ENCODE data around the gene PRR20D. TPM values are rescaled to one million over a fixed set of nuclear protein-coding genes. Genes with fewer than 3 reads are reported as not detected.
"Not testable (repeated sequence)": the region's sequence is repeated elsewhere in the genome, so short reads cannot be mapped to it uniquely, and the experiment has no call there.

PRR20D gene
- not detected for polyA plus RNA-seq

- H3K4me3 Mint-ChIP-seq; DNase-seq; H3K9me3 Mint-ChIP-seq; H3K27me3 Mint-ChIP-seq (ENCODE audit: low read depth in 3 of 3); H3K4me1 Mint-ChIP-seq; H3K27ac Mint-ChIP-seq; H3K36me3 Mint-ChIP-seq: not testable (repeated sequence)
Measured at GRCh38 chr13:57160332-57160731, at the start of gene PRR20D. TSS of gene PRR20D (plus strand) at chr13:57160632. CDS start at chr13:57161019, 387 bp downstream.

- no peaks in the 10 kb centered on the region for H3K4me1 Mint-ChIP-seq
Measured at GRCh38 chr13:57114945-57115344, 45.5 kb upstream of the PRR20D start.

GRCh38 chr13:57123681-57124080, 36.8 kb upstream of the PRR20D start:
- no peaks in the 10 kb centered on the region for H3K4me1 Mint-ChIP-seq
- no peak overlapping the region for H3K27ac Mint-ChIP-seq
- peaks cover 0 to 2% (median 0%) of the 10 kb centered on the region in 3 donors for H3K27me3 Mint-ChIP-seq (ENCODE audit: low read depth in 3 of 3)
- peaks cover 3 to 40% (median 15%) of the 10 kb centered on the region in 6 donors for H3K9me3 Mint-ChIP-seq
- no peak overlapping the region for H3K4me3 Mint-ChIP-seq
- no peak for DNase-seq
- no peaks in the 10 kb centered on the region for H3K36me3 Mint-ChIP-seq

More at GRCh38 chr13:57114945-57115344, 45.5 kb upstream of the PRR20D start:
- Mint-ChIP-seq H3K36me3 (no peaks in the 10 kb centered on the region), H3K9me3 (peaks cover 18 to 50% (median 39%) of the 10 kb centered on the region in 6 donors), H3K27me3 (ENCODE audit: low read depth in 3 of 3) (peaks cover 0 to 2% (median 0%) of the 10 kb centered on the region in 3 donors), H3K27ac (no peak overlapping the region), H3K4me3 (no peak overlapping the region)
- no peak for DNase-seq

- no peaks in the 10 kb centered on the region for H3K4me1 Mint-ChIP-seq
- no peak for DNase-seq
- no peak overlapping the region for H3K4me3 Mint-ChIP-seq
- H3K27ac Mint-ChIP-seq, result no peak overlapping the region
- H3K9me3 Mint-ChIP-seq, result peaks cover 7 to 47% (median 23%) of the 10 kb centered on the region in 6 donors
- H3K27me3 Mint-ChIP-seq (ENCODE audit: low read depth in 3 of 3), result no peaks in the 10 kb centered on the region
- H3K36me3 Mint-ChIP-seq, result no peaks in the 10 kb centered on the region
Measured at GRCh38 chr13:57128909-57129308, 31.5 kb upstream of the PRR20D start.

- Mint-ChIP-seq H3K4me1 (no peaks in the 10 kb centered on the region), H3K27me3 (ENCODE audit: low read depth in 3 of 3) (no peaks in the 10 kb centered on the region), H3K4me3 (no peak overlapping the region), H3K27ac (no peak overlapping the region), H3K36me3 (peaks cover 0 to 4% (median 0%) of the 10 kb centered on the region in 3 donors), H3K9me3 (peaks cover 13 to 49% (median 25%) of the 10 kb centered on the region in 6 donors)
- no peak for DNase-seq
Measured at GRCh38 chr13:57136093-57136492, 24.3 kb upstream of the PRR20D start.

- no peak overlapping the region for H3K4me3 Mint-ChIP-seq
Measured at GRCh38 chr13:57137585-57137984, 22.8 kb upstream of the PRR20D start.

GRCh38 chr13:57138988-57139387, 21.4 kb upstream of the PRR20D start:
- no peak for DNase-seq
- H3K4me3 Mint-ChIP-seq, result no peak overlapping the region
- H3K27me3 Mint-ChIP-seq (ENCODE audit: low read depth in 3 of 3), result no peaks in the 10 kb centered on the region
- H3K27ac Mint-ChIP-seq, result no peak overlapping the region
- peaks cover 0 to 4% (median 0%) of the 10 kb centered on the region in 3 donors for H3K36me3 Mint-ChIP-seq
- H3K4me1 Mint-ChIP-seq, result no peaks in the 10 kb centered on the region
- peaks cover 8 to 36% (median 13%) of the 10 kb centered on the region in 6 donors for H3K9me3 Mint-ChIP-seq

More at GRCh38 chr13:57137585-57137984, 22.8 kb upstream of the PRR20D start:
- Mint-ChIP-seq H3K36me3 (peaks cover 0 to 4% (median 0%) of the 10 kb centered on the region in 3 donors), H3K4me1 (no peaks in the 10 kb centered on the region), H3K27me3 (ENCODE audit: low read depth in 3 of 3) (no peaks in the 10 kb centered on the region), H3K9me3 (peaks cover 8 to 41% (median 17%) of the 10 kb centered on the region in 6 donors), H3K27ac (no peak overlapping the region)
- no peak for DNase-seq

GRCh38 chr13:57139781-57140180, 20.7 kb upstream of the PRR20D start:
- DNase-seq; H3K36me3 Mint-ChIP-seq; H3K4me3 Mint-ChIP-seq; H3K27me3 Mint-ChIP-seq (ENCODE audit: low read depth in 3 of 3); H3K4me1 Mint-ChIP-seq; H3K27ac Mint-ChIP-seq: not testable (repeated sequence)
- H3K9me3 Mint-ChIP-seq, result peaks cover 7 to 31% (median 11%) of the 10 kb centered on the region in 6 donors

- DNase-seq; H3K4me3 Mint-ChIP-seq; H3K4me1 Mint-ChIP-seq; H3K27ac Mint-ChIP-seq; H3K27me3 Mint-ChIP-seq (ENCODE audit: low read depth in 3 of 3); H3K36me3 Mint-ChIP-seq: not testable (repeated sequence)
- peaks cover 5 to 26% (median 9%) of the 10 kb centered on the region in 6 donors for H3K9me3 Mint-ChIP-seq
Measured at GRCh38 chr13:57140235-57140968, 20.0 kb upstream of the PRR20D start, which contains the start of gene PRR20A. TSS of gene PRR20A (plus strand) at chr13:57140918. CDS start at chr13:57141305, 387 bp downstream.

GRCh38 chr13:57147188-57147587, 13.2 kb upstream of the PRR20D start, which contains the start of gene PRR20B:
TSS of gene PRR20B (plus strand) at chr13:57147488. CDS start at chr13:57147875, 387 bp downstream.
- H3K9me3 Mint-ChIP-seq; H3K4me3 Mint-ChIP-seq; H3K27ac Mint-ChIP-seq; H3K4me1 Mint-ChIP-seq; DNase-seq; H3K27me3 Mint-ChIP-seq (ENCODE audit: low read depth in 3 of 3); H3K36me3 Mint-ChIP-seq: not testable (repeated sequence)

GRCh38 chr13:57148106-57148505, 12.3 kb upstream of the PRR20D start:
- H3K27me3 Mint-ChIP-seq (ENCODE audit: low read depth in 3 of 3); H3K4me1 Mint-ChIP-seq: not testable (repeated sequence)

GRCh38 chr13:57153761-57154160, 6.7 kb upstream of the PRR20D start, which contains the start of gene PRR20C:
TSS of gene PRR20C (plus strand) at chr13:57154061. CDS start at chr13:57154448, 387 bp downstream.
- not testable (repeated sequence) for H3K4me3 Mint-ChIP-seq; H3K36me3 Mint-ChIP-seq; H3K4me1 Mint-ChIP-seq; H3K9me3 Mint-ChIP-seq; DNase-seq; H3K27ac Mint-ChIP-seq; H3K27me3 Mint-ChIP-seq (ENCODE audit: low read depth in 3 of 3)

More at GRCh38 chr13:57148106-57148505, 12.3 kb upstream of the PRR20D start:
- H3K4me3 Mint-ChIP-seq, H3K27ac Mint-ChIP-seq, H3K9me3 Mint-ChIP-seq, DNase-seq, H3K36me3 Mint-ChIP-seq: not testable (repeated sequence)

GRCh38 chr13:57166897-57167296, 6.5 kb downstream of the PRR20D start, which contains the start of gene PRR20E:
TSS of gene PRR20E (plus strand) at chr13:57167197. CDS start at chr13:57167584, 387 bp downstream.
- not testable (repeated sequence) for H3K4me3 Mint-ChIP-seq; H3K27ac Mint-ChIP-seq; H3K4me1 Mint-ChIP-seq; DNase-seq; H3K36me3 Mint-ChIP-seq; H3K27me3 Mint-ChIP-seq (ENCODE audit: low read depth in 3 of 3); H3K9me3 Mint-ChIP-seq

GRCh38 chr13:57191667-57192066, 31.2 kb downstream of the PRR20D start:
- peaks cover 3 to 13% (median 9%) of the 10 kb centered on the region in 6 donors for H3K9me3 Mint-ChIP-seq
- H3K4me3 Mint-ChIP-seq, result no peak overlapping the region

More at GRCh38 chr13:57191667-57192066, 31.2 kb downstream of the PRR20D start:
- Mint-ChIP-seq H3K4me1 (no peaks in the 10 kb centered on the region), H3K36me3 (no peaks in the 10 kb centered on the region), H3K27me3 (ENCODE audit: low read depth in 3 of 3) (peaks cover 0 to 1% (median 0%) of the 10 kb centered on the region in 3 donors), H3K27ac (no peak overlapping the region)
- DNase-seq, result no peak

All from immature natural killer cell (primary cell).